HepG2 (cell line): Measurements from ENCODE around the gene AKR1C4. TPM values are rescaled to one million over a fixed set of nuclear protein-coding genes. Genes with fewer than 3 reads are reported as not detected.
"Not testable (repeated sequence)": the region's sequence is repeated elsewhere in the genome, so short reads cannot be mapped to it uniquely, and the experiment has no call there.

ENCODE experiments used
- ATAC-seq: fragments of 200-7000 bp; cut with Tn5 transposase; 3 replicates; pipeline ENCODE4 v1.9.1; 2020; ENCODE audit warnings: mild to moderate bottlenecking, moderate library complexity
- BruUV-seq: library from RNA; stranded (reverse); fragments of 400-500 nt; replicated peaks from 2 replicates; lab custom pipeline; 2021; lab: Mats Ljungman, UMichigan
- CTCF ChIA-PET: fragments of 300-600 bp; formaldehyde crosslinking; extraction: SDS; loops from one replicate; lab custom pipeline; 2021; ENCODE audit warnings: low total read pairs, inconsistent platforms, low intra/inter-chr PET ratio; lab: Yijun Ruan, JAX
- POLR2A ChIA-PET: fragments of 350-600 bp; sonication (Branson Sonifier 250); formaldehyde crosslinking; loops from one replicate; lab custom pipeline; 2020; ENCODE audit warnings: antibody characterized with exemption, inconsistent platforms; lab: Yijun Ruan, JAX
- DNase-seq: peaks from one replicate; pipeline ENCODE4 v3.0.0-alpha.2; 2015; ENCODE audit warnings: low spot score
- FAIRE-seq: peaks from 3 replicates; lab custom pipeline; 2011; peaks lifted over from hg19 to GRCh38; lab: Jason Lieb, UNC
- H2AFZ ChIP-seq: one replicate; pipeline ENCODE4 v1.6.1; 2011; ENCODE audit warnings: low read length, inconsistent platforms
- H3K27ac ChIP-seq: fragments of 300-600 bp; 3 replicates; pipeline ENCODE4 v1.8.0; 2011; ENCODE audit warnings: mixed run types, mild to moderate bottlenecking, mixed read lengths, low read length, inconsistent platforms; ENCODE audit not compliant: insufficient read depth; ENCODE audit errors: extremely low read length
- H3K27me3 ChIP-seq, 2 experiments: fragments of 200-600 bp in 1 of 2; 2 replicates in 1 of 2; 3 replicates in 1 of 2; pipeline versions ENCODE4 v1.6.0 to v1.8.0; 2011; ENCODE audit warnings: low read length in 2 of 2, mild to moderate bottlenecking in 2 of 2, moderate library complexity in 2 of 2, inconsistent platforms in 1 of 2; ENCODE audit not compliant: insufficient read depth in 2 of 2, control insufficient read depth in 1 of 2
- H3K36me3 ChIP-seq, 2 experiments: fragments of 200-600 bp in 1 of 2; replicated peaks in 1 of 2; 2 replicates in 1 of 2; 3 replicates in 1 of 2; pipeline versions ENCODE4 v1.5.1 to v1.8.0; 2011; ENCODE audit warnings: low read length in 2 of 2, inconsistent platforms in 1 of 2; ENCODE audit not compliant: insufficient read depth in 2 of 2, control insufficient read depth in 1 of 2
- H3K4me1 ChIP-seq: 2 replicates; pipeline ENCODE4 v1.5.1; 2012; ENCODE audit warnings: low read length, inconsistent platforms; ENCODE audit not compliant: insufficient read depth
- H3K4me2 ChIP-seq: 2 replicates; pipeline ENCODE4 v1.6.0; 2011; ENCODE audit warnings: low read depth, low read length, inconsistent platforms
- H3K4me3 ChIP-seq, 3 experiments: fragments of 200-600 bp in 1 of 3; sonication (generic), shearing (Covaris generic) in 1 of 3; replicated peaks in 1 of 3; 2 replicates each; pipeline ENCODE4 v1.5.1; 2011 to 2016; ENCODE audit warnings: low read length in 3 of 3, inconsistent platforms in 2 of 3, low read depth in 2 of 3, mild to moderate bottlenecking in 2 of 3, control low read depth in 1 of 3, mixed read lengths in 1 of 3; ENCODE audit not compliant: insufficient read depth in 1 of 3
- H3K79me2 ChIP-seq: one replicate; pipeline ENCODE4 v1.6.1; 2011; ENCODE audit warnings: low read length, inconsistent platforms; ENCODE audit not compliant: insufficient read depth
- H3K9ac ChIP-seq: 2 replicates; pipeline ENCODE4 v1.6.0; 2011; ENCODE audit warnings: mild to moderate bottlenecking, low read depth, low read length, inconsistent platforms; ENCODE audit not compliant: insufficient read depth
- H3K9me3 ChIP-seq: 2 replicates; pipeline ENCODE4 v1.5.1; 2012; ENCODE audit warnings: mild to moderate bottlenecking, low read length
- H4K20me1 ChIP-seq: 2 replicates; pipeline ENCODE4 v1.6.0; 2011; ENCODE audit warnings: inconsistent platforms, mild to moderate bottlenecking, low read length, moderate library complexity; ENCODE audit not compliant: insufficient read depth
- HNF4A ChIP-seq: sonication (generic); formaldehyde crosslinking; IDR thresholded peaks from 2 replicates; pipeline ENCODE4 v1.4.0; 2020; ENCODE audit warnings: missing genetic modification reagents
- ZNF652 ChIP-seq: IDR thresholded peaks from 2 replicates; pipeline ENCODE4 v1.6.1; 2016; ENCODE audit warnings: low read depth, borderline replicate concordance
- WGBS: methylation state at CpG from one replicate; pipeline ENCODE4 v1.1.6; 2017; ENCODE audit warnings: low lambda C conversion rate; 5-methylcytosine and 5-hydroxymethylcytosine counted together
- in situ Hi-C: cut with HindIII; loops from 2 replicates; pipeline ENCODE4 v1.10.0; 2017; ENCODE audit warnings: low pct_unique_long_range_greater_than_20kb; ENCODE audit not compliant: extremely low pct_ligation_motif_present
- intact Hi-C: fragments of 100-400 bp; cut with micrococcal nuclease; formaldehyde crosslinking; loops from one replicate; pipeline ENCODE4 v1.10.0; 2022; ENCODE audit not compliant: unreplicated experiment
- polyA plus RNA-seq, 8 experiments: library from polyadenylated mRNA; depleted of rRNA in 3 of 8; stranded (reverse) in 7 of 8; unstranded in 1 of 8; fragments of >200 nt; fragmentation: Illumina TruSeq in 4 of 8; extraction: Trizol in 4 of 8; gene quantifications; 2 replicates each; pipeline versions ENCODE4 v1.2.1 to v1.2.3, GENCODE V29; 2011 to 2016; ENCODE audit warnings: low read depth in 4 of 8, missing spikeins in 1 of 8, mixed read lengths in 1 of 8; ENCODE audit not compliant: insufficient read depth in 1 of 8
- total RNA-seq, 5 experiments: library from RNA; depleted of rRNA; stranded (reverse); fragments of >200 nt; fragmentation: Illumina TruSeq; extraction: Trizol; gene quantifications; 2 replicates each; pipeline ENCODE4 v1.2.3, GENCODE V29; 2016; ENCODE audit warnings: low read depth in 1 of 5

Gene AKR1C4
- total and polyA plus RNA-seq, 2 of the 13 experiments (the other 11 are each of a cell fraction or from before 2014, with no cell fraction given) = 0.18 to 1.3 TPM

DNA sequence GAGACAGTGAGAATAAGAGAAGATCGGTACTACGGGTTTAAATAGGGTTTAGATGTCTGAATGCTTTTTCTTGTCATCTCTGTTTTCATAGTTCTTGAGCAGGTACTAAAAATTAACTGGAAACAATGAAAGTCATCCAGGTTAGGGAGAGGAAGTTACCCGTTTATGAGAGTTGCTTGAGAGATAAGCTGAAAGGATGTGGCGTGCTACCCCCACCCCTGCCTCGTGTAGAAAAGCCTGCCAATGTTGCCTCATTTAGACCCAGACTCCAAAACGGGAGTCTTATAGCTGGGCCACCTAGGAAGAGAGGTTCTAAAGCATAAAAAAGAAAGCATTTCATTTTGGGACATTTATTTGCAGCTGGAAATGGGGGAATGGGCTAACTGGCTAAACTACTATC, 10.2 kb downstream of the AKR1C4 start:
- H3K27ac ChIP-seq = no peak overlapping the region
- no peak for TF ChIP-seq ZNF652 (CRISPR knock-in tag)
- TF ChIP-seq, all 625 proteins: peak for 0
- ChIA-PET POLR2A (no interaction called here), CTCF (no interaction called here)
- peaks cover 22% of the 10 kb centered on the region for H3K9me3 ChIP-seq
- no peaks in the 10 kb centered on the region for H3K36me3 ChIP-seq
- in situ Hi-C loops = no loop called here
- H4K20me1 ChIP-seq = no peaks in the 10 kb centered on the region
- no peak for DNase-seq
- intact Hi-C loops = no loop called here
- H3K27me3 ChIP-seq = no peaks in the 10 kb centered on the region
- no TSS peak for BruUV-seq
- H3K4me1 ChIP-seq = no peaks in the 10 kb centered on the region
- whole genome bisulfite sequencing = 76% methylated on average over 6 of the region's 6 CpGs
- no peak for ATAC-seq
- no peak for FAIRE-seq
- no peaks in the 10 kb centered on the region for H3K79me2 ChIP-seq
- no peak overlapping the region for H3K4me3 ChIP-seq
- no peak overlapping the region for H2AFZ ChIP-seq
- H3K9ac ChIP-seq = no peak overlapping the region
- no peak overlapping the region for H3K4me2 ChIP-seq

- H3K27me3 ChIP-seq, FAIRE-seq, in situ Hi-C loops, H3K4me3 ChIP-seq, CTCF ChIA-PET, H3K27ac ChIP-seq, H4K20me1 ChIP-seq, H3K4me2 ChIP-seq, DNase-seq, H3K9ac ChIP-seq, H3K36me3 ChIP-seq, BruUV-seq, H3K79me2 ChIP-seq: not testable (repeated sequence)
- peaks cover 21% of the 10 kb centered on the region for H3K9me3 ChIP-seq
- TF ChIP-seq HNF4A (CRISPR knock-in tag) = peak; percentile 21; the same call in 1 of the 2 replicates
- TF ChIP-seq, all 625 proteins: peak for 1; not testable (repeated sequence) for 624
- intact Hi-C loops, ATAC-seq, H2AFZ ChIP-seq, POLR2A ChIA-PET, H3K4me1 ChIP-seq: not testable (repeated sequence)
- 100% methylated on average over 1 of the region's 1 CpG for WGBS
These were observed 13.1 kb downstream of the AKR1C4 start for GRCh38 chr10:5209776-5210175.
